Dendritic cell treated with granulocyte-macrophage colony-stimulating factor and Interleukin-4, amounts not matched to agents 40 ng/mL and 50 ng/mL, for 4 days (primary cell): ENCODE measurements around the gene PPCDC.

Experiments used
- H3K27ac Mint-ChIP-seq: one replicate; pipeline ENCODE4 v1.8.0; 2022; ENCODE audit warnings: mild to moderate bottlenecking, mixed read lengths
- H3K27me3 Mint-ChIP-seq: one replicate; pipeline ENCODE4 v1.8.0; 2022; ENCODE audit warnings: mild to moderate bottlenecking, mixed read lengths
- H3K36me3 Mint-ChIP-seq: one replicate; pipeline ENCODE4 v1.8.0; 2022; ENCODE audit warnings: low read depth, mixed read lengths
- H3K4me1 Mint-ChIP-seq: one replicate; pipeline ENCODE4 v1.8.0; 2022; ENCODE audit warnings: low read depth, mixed read lengths
- H3K4me3 Mint-ChIP-seq: one replicate; pipeline ENCODE4 v1.8.0; 2022; ENCODE audit warnings: mild to moderate bottlenecking, moderate library complexity, mixed read lengths
- H3K9me3 Mint-ChIP-seq: one replicate; pipeline ENCODE4 v1.8.0; 2022; ENCODE audit warnings: mixed read lengths
- intact Hi-C: fragments of 100-400 bp; cut with micrococcal nuclease; formaldehyde crosslinking; loops from one replicate; pipeline ENCODE4 v1.15.0; 2022

The PPCDC gene

DNA sequence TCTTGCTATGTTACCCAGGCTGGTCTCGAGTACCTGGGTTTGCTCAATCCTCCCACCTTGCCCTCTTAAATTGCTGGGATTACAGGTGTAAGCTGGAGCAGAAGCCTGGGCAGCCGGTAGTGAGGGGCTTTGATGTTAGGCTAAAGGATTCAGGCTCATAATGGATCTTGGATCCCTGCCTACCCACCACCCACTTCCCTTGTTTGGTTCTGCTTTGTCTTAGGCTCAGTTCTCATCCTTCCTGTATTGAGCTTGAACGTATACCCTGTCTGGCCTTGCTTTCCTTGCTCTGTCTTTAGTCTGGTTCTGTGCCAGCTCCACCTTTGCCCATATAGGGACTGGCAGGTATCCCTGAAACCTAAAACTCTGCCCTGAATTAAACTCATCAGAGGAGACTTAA, 1.7 kb downstream of the PPCDC start:
- peaks cover 75% of the 10 kb centered on the region for H3K4me1 Mint-ChIP-seq
- no peaks in the 10 kb centered on the region for H3K9me3 Mint-ChIP-seq
- intact Hi-C loops, result loop anchor here (10.0 kb wide), 2 partner anchors 70 to 430 kb away; partner anchors contain the start of genes RPP25 and SIN3A
- peak overlapping the region; percentile 93 for H3K27ac Mint-ChIP-seq
- H3K27me3 Mint-ChIP-seq, result no peaks in the 10 kb centered on the region
- H3K4me3 Mint-ChIP-seq, result peak overlapping the region; percentile 82
- peaks cover 44% of the 10 kb centered on the region for H3K36me3 Mint-ChIP-seq

DNA sequence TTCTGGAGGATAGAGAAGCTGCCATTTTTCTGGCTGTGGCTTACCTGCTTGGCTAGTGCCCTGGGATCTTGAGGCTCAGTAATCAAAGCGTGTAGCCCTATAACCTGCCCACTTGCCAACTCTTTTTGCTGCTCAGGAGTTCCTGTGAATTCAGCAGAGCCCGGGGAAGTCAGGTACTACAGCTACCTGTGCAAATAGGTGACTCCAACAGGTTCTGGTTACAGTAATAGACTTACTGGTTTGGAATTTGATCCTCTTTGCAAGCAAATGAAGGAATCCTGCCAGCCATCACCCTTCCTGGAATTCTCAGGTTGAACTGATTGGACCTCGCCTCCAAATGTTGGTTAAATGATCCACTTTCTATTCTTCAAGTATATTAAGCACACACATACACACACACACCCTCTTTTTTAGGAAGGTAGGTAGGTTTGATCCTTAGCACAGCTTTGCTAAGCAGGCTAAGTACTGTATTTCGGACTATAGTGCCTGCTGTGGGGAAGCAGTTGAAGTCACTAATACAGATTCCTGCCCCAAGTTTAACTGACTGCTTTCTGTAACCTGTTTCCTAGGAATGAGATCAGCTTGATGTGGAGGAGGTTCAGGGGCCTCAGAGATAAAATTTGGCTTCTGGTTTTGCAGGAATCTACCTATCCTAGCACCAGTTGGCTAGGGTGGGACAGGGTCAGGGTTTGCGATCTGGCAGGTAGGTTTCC, 2.3 kb downstream of the PPCDC start:
- no peaks in the 10 kb centered on the region for H3K9me3 Mint-ChIP-seq
- peaks cover 80% of the 10 kb centered on the region for H3K4me1 Mint-ChIP-seq
- intact Hi-C loops, result loop anchor here (10.0 kb wide), 2 partner anchors 71 to 429 kb away; partner anchors contain the start of genes RPP25 and SIN3A
- no peak overlapping the region for H3K4me3 Mint-ChIP-seq
- no peaks in the 10 kb centered on the region for H3K27me3 Mint-ChIP-seq
- H3K27ac Mint-ChIP-seq, result peak overlapping the region; percentile 93
- H3K36me3 Mint-ChIP-seq, result peaks cover 47% of the 10 kb centered on the region

DNA sequence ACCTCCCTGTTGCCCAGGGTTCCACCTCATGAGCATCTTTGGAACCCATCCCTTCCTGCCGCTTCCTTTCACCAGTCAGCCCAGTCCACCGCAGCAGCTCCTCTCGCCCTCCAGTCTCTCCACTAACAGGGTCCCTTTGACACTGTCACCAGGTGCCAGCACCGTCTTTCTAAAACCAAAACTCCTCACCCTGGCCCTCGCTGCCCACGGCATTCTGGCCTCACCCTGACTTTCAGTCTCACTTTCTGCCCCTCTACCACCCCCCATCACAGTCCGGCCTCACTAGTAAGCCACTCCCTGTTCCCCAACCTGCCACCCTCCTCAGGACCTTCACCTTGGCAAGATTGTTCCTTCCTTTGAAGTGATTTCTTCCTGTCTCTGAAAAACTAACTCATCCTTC, 4.2 kb downstream of the PPCDC start:
- Mint-ChIP-seq H3K9me3 (no peaks in the 10 kb centered on the region), H3K27ac (peak overlapping the region; percentile 89), H3K27me3 (no peaks in the 10 kb centered on the region), H3K4me3 (no peak overlapping the region), H3K4me1 (peaks cover 84% of the 10 kb centered on the region), H3K36me3 (peaks cover 55% of the 10 kb centered on the region)
- intact Hi-C loops, result loop anchor here (10.0 kb wide), 2 partner anchors 73 to 427 kb away; partner anchors contain the start of genes RPP25 and SIN3A

DNA sequence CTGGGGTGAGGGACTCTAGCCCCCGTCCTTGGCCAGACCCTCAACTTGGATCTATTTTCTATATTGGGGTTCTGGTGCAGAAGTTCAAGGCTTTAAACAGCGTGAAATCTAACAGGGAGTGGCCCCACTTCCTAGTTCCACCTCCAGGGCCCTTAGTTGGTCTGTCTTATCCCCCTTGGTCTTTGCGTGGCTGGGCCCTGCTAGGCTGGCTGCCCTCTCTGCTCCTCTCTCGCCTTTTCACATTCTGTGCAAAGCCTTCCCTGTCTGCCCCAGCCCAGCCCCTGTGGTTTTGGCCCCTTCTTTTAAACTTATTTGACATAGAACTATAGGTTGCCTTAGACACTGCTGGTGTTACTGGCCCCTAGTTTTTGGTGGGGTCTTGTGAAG, 5.6 kb downstream of the PPCDC start:
- Mint-ChIP-seq H3K9me3 (no peaks in the 10 kb centered on the region), H3K36me3 (peaks cover 58% of the 10 kb centered on the region), H3K27ac (peak overlapping the region; percentile 89), H3K27me3 (no peaks in the 10 kb centered on the region), H3K4me1 (peaks cover 95% of the 10 kb centered on the region), H3K4me3 (peak overlapping the region; percentile 59)
- intact Hi-C loops, result loop anchor here (1.0 to 10.0 kb wide), 4 partner anchors 14 to 426 kb away; partner anchors contain the start of genes RPP25 and SIN3A

DNA sequence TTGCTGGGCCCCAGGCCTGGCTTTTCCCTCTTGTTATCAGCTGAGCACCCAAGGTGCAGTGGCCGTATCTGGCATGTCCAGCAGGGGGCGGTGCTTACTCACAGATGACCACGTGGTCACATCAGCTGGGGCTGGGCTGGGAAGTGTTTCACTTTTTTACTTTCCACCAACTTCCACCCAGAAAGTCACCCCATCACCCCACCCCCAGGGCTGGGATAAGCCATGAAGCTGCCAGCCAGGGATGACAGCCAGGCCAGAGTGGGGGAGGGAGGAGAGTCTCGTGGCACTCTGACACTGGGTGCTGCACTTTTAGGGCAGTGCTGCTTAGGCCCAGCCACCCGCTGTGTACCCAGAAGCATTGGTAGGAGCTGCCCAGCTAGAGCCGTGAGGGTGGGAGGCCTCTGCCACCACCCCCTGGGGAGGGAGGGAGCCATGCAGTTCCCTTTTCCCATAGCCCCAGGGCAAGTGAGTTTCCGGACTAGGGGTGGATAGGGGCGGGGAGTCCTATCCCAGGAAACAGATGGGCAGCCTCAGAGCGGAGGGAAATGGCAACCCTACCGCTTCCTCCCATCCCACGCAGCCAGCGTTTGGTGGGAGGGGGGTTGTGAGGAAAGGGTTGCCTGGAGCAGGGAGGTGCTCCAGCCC, 6.1 kb downstream of the PPCDC start:
- H3K4me3 Mint-ChIP-seq, result peak overlapping the region; percentile 59
- H3K27me3 Mint-ChIP-seq, result no peaks in the 10 kb centered on the region
- H3K9me3 Mint-ChIP-seq, result no peaks in the 10 kb centered on the region
- peaks cover 96% of the 10 kb centered on the region for H3K4me1 Mint-ChIP-seq
- peak overlapping the region; percentile 89 for H3K27ac Mint-ChIP-seq
- H3K36me3 Mint-ChIP-seq, result peaks cover 59% of the 10 kb centered on the region
- intact Hi-C loops, result loop anchor here (1.0 to 10.0 kb wide), 5 partner anchors 13 to 425 kb away; partner anchors contain the start of genes RPP25 and SIN3A

DNA sequence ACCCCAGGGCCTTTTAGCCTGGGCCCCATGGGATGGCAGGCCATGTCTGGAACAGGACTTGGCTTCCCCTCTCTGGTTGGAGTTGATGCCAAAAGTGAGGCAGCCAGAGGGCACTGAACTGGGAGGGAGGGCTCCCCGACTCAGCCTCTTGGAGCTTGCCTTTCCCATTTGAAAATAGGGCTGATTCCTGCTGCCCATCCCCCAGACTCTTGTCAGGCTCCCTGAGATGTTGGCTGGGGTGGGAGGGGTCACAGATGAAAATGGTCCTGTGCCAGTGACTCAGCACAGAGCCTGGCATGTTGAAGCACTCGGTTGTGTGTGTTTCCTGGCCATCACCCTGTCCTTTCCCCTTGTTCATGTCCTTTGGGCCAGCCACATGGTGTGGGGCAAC, 6.6 kb downstream of the PPCDC start:
- H3K27me3 Mint-ChIP-seq, result no peaks in the 10 kb centered on the region
- H3K4me1 Mint-ChIP-seq, result peaks cover 97% of the 10 kb centered on the region
- H3K9me3 Mint-ChIP-seq, result no peaks in the 10 kb centered on the region
- peaks cover 59% of the 10 kb centered on the region for H3K36me3 Mint-ChIP-seq
- intact Hi-C loops, result loop anchor here (5.0 kb wide), 1 partner anchor 37 kb away; no protein-coding TSS in a partner anchor
- peak overlapping the region; percentile 59 for H3K4me3 Mint-ChIP-seq
- peak overlapping the region; percentile 89 for H3K27ac Mint-ChIP-seq

DNA sequence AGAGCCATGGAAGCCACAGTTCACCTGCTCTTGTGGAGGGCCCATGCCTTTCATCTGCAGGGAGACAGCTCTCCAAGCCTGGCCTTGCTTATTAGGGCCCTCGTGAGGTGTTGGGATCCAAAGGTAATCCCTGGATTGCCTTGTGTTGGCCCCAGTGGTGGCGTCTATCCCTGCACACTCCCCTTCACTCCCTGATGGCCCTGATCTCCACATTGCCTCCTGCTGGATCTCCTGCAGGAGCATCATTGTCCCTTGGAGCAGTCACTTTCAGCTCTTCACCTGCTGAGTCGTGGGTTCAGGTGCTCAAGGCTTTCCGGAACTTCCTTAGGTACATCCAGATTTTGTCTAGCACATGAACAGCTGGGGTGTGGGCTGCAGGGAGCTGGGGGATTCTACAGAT, 7.0 kb downstream of the PPCDC start:
- peaks cover 97% of the 10 kb centered on the region for H3K4me1 Mint-ChIP-seq
- no peaks in the 10 kb centered on the region for H3K27me3 Mint-ChIP-seq
- H3K4me3 Mint-ChIP-seq, result peak overlapping the region; percentile 20
- intact Hi-C loops, result loop anchor here (5.0 kb wide), 1 partner anchor 37 kb away; no protein-coding TSS in a partner anchor
- H3K27ac Mint-ChIP-seq, result peak overlapping the region; percentile 89
- no peaks in the 10 kb centered on the region for H3K9me3 Mint-ChIP-seq
- H3K36me3 Mint-ChIP-seq, result peaks cover 59% of the 10 kb centered on the region

DNA sequence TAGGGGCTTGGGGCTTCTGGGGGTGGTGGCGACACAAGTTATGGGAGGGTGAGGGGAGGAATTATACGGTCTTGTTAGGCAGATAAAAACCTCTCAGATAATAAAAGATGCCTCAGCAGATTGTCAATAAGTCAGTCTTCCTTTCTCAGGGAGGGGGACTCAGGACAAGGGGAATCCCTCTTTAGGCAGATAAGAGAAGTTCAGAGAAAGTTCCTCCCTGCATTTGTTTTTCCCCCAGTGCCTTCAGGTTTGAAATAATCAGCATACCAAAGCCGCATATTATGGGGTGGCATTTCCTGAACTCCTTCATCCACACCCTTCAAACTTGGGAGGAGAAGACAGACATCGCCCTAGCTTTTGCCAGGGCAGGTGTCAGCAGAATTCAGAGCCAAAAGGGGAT, 8.5 kb downstream of the PPCDC start:
- Mint-ChIP-seq H3K27ac (peak overlapping the region; percentile 89), H3K4me3 (no peak overlapping the region), H3K4me1 (peaks cover 99% of the 10 kb centered on the region), H3K27me3 (no peaks in the 10 kb centered on the region), H3K36me3 (peaks cover 55% of the 10 kb centered on the region), H3K9me3 (no peaks in the 10 kb centered on the region)
- intact Hi-C loops, result loop anchor here (5.0 kb wide), 1 partner anchor 35 kb away; no protein-coding TSS in a partner anchor

DNA sequence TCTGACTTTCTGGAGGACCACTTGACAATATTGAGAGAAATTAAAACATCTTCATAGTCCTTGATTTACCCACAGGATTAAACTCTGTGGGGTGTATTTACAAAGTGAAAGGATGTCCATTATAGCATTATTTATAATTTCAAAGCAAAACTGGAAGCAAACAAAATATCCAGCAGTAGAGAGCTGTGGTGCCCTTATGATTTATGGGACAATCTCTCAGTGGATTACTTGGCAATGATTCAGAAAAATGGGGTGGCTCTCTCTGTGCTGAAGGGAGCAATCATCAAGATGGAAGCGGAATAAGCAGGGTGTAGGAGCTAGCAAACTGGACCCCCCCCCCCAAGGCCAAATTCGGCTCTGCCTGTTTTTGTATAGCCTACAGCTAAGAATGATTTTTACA, 9.0 kb downstream of the PPCDC start:
- Mint-ChIP-seq H3K4me3 (no peak overlapping the region), H3K9me3 (no peaks in the 10 kb centered on the region), H3K27ac (peak overlapping the region; percentile 89), H3K4me1 (peaks cover 99% of the 10 kb centered on the region), H3K36me3 (peaks cover 55% of the 10 kb centered on the region), H3K27me3 (no peaks in the 10 kb centered on the region)
- intact Hi-C loops, result loop anchor here (5.0 kb wide), 1 partner anchor 35 kb away; no protein-coding TSS in a partner anchor

DNA sequence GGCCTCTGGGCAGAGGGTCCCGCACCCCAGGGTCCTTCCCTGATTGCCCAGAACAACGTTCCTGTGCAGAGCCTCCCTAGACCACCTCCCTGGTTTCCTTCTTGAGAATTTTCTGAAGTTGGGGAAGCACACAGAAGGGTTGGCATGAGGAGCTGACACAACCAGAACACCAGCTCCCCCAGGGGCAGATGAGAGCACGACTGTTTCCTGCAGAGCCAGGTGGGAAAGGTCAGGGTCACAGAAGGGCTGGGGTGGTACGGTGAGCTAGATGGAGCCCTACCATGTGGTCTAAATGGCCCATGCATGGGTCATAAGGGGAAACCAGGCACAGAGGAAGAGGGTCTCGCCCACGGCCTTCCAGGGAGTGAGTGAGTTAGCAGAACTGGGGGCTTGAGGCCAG, 10.4 kb downstream of the PPCDC start:
- peak overlapping the region; percentile 52 for H3K4me3 Mint-ChIP-seq
- peak overlapping the region; percentile 89 for H3K27ac Mint-ChIP-seq
- peaks cover 42% of the 10 kb centered on the region for H3K36me3 Mint-ChIP-seq
- intact Hi-C loops, result loop anchor here (5.0 kb wide), 1 partner anchor 33 kb away; no protein-coding TSS in a partner anchor
- H3K27me3 Mint-ChIP-seq, result no peaks in the 10 kb centered on the region
- H3K9me3 Mint-ChIP-seq, result no peaks in the 10 kb centered on the region
- peaks cover 99% of the 10 kb centered on the region for H3K4me1 Mint-ChIP-seq

DNA sequence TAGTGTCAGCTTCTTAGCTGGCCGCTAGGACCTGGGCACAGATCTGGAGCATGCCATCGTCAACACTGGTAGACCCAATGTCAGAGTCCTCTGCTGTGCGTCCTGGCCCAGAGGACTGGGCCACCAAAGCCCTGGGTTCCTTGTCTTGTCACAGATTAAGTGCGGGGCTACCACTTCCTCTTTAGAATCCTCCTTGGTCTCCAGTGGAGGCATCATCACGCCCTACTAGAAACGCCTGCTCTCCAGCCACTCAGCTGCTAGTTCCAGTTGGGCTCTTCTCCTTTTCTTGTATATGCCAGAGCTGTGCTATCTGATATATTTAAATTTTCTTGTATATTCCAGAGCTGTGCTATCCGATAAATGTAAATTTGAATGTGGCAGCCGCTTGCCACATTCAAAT, 11.2 kb downstream of the PPCDC start:
- Mint-ChIP-seq H3K27ac (peak overlapping the region; percentile 89), H3K4me3 (peak overlapping the region; percentile 2), H3K4me1 (peaks cover 99% of the 10 kb centered on the region), H3K27me3 (no peaks in the 10 kb centered on the region), H3K36me3 (peaks cover 36% of the 10 kb centered on the region), H3K9me3 (no peaks in the 10 kb centered on the region)
- intact Hi-C loops, result loop anchor here (5.0 kb wide), 1 partner anchor 33 kb away; no protein-coding TSS in a partner anchor

DNA sequence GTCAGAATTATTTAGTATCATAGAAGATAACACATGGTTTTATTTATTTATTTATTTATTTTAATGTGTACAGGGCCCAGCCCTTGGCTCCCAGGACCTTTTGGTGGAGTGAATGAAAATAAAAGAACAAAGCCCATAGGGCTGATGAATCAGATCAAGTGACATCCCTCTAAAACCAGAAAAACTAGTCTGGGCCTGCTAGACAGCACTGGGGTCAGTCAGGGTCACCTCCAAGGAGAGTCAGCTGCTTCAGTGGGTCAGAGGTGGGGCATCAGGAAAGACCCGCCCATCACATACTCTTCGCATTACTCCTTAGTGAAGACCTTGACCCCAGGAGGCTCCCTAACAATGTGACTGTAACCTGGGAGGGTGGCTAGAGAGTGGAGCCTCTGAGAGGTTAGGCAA, 12.8 kb downstream of the PPCDC start:
- Mint-ChIP-seq H3K27me3 (no peaks in the 10 kb centered on the region), H3K4me1 (peaks cover 95% of the 10 kb centered on the region), H3K4me3 (no peak overlapping the region), H3K36me3 (peaks cover 29% of the 10 kb centered on the region), H3K9me3 (no peaks in the 10 kb centered on the region), H3K27ac (peak overlapping the region; percentile 76)
- intact Hi-C loops, result no loop called here

DNA sequence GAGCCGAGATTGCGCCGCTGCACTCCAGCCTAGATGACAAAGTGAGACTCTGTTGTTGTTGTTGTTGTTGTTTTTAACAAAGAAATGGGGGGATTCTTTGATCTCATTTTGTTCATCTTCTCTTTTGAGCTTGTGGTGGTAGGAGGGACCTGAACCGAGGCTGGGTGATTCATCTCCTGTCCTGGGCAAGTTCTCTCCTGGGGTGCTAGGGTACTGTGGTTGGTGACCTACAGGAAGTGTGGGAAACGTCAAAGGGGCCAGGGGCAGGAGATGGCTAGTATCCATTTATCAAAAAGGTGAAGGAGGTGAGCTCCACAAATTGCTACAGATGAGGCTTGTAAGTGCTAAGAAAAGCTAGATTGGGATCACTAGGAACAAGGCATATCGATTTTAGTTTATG, 14.3 kb downstream of the PPCDC start:
- peaks cover 32% of the 10 kb centered on the region for H3K36me3 Mint-ChIP-seq
- no peaks in the 10 kb centered on the region for H3K27me3 Mint-ChIP-seq
- H3K27ac Mint-ChIP-seq, result peak overlapping the region; percentile 76
- H3K4me1 Mint-ChIP-seq, result peaks cover 95% of the 10 kb centered on the region
- H3K9me3 Mint-ChIP-seq, result no peaks in the 10 kb centered on the region
- intact Hi-C loops, result no loop called here
- H3K4me3 Mint-ChIP-seq, result no peak overlapping the region

DNA sequence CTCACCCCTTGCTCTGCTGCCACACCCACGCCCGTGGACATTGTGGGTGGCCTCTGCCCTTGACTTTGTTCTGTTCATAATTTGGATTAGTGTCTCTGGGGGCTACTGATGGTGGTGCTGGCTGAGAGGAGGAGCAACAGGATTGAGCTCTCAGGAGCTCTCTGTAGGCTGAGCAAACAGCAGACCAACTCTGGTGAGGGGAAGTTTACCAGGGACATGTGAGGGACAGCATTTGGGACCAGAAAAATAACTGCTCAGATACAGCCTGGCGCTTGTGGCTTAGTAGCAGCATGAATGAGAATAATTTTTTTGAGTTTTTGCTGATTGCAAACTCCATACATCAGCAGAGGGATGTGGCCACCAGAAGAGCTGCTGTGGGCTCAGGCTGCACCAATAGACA, 14.8 kb downstream of the PPCDC start:
- peak overlapping the region; percentile 76 for H3K27ac Mint-ChIP-seq
- no peaks in the 10 kb centered on the region for H3K27me3 Mint-ChIP-seq
- H3K4me3 Mint-ChIP-seq, result no peak overlapping the region
- peaks cover 95% of the 10 kb centered on the region for H3K4me1 Mint-ChIP-seq
- intact Hi-C loops, result no loop called here
- peaks cover 30% of the 10 kb centered on the region for H3K36me3 Mint-ChIP-seq
- H3K9me3 Mint-ChIP-seq, result no peaks in the 10 kb centered on the region
